ENCODE measurements around the gene BRAF.

BRAF gene

GRCh38 chr7:140866926-140867325 lies 57.8 kb downstream of the BRAF start:
- TF ChIP-seq USF1 (IDR thresholded peaks at IDR 0.05) (no peak), YY1 (IDR thresholded peaks at IDR 0.05; ENCODE audit: low read depth) (no peak), ZBTB7A (IDR thresholded peaks at IDR 0.05; ENCODE audit: low read depth) (no peak), EGR1 (IDR thresholded peaks at IDR 0.05) (no peak), FOXM1 (IDR thresholded peaks at IDR 0.05; ENCODE audit: borderline replicate concordance, low read depth) (no peak), RAD21 (IDR thresholded peaks at IDR 0.05; ENCODE audit: low read depth) (no peak), EP300 (IDR thresholded peaks at IDR 0.05; ENCODE audit: borderline replicate concordance) (no peak), TAF1 (IDR thresholded peaks at IDR 0.05; ENCODE audit: low read depth) (no peak), TCF12 (IDR thresholded peaks at IDR 0.05; ENCODE audit: low read depth) (no peak), TEAD4 (IDR thresholded peaks at IDR 0.05) (no peak), MAX (IDR thresholded peaks at IDR 0.05) (no peak), CREB1 (IDR thresholded peaks at IDR 0.05; ENCODE audit: low read depth) (no peak), NFIC (IDR thresholded peaks at IDR 0.05) (no peak)

- TF ChIP-seq YY1 (IDR thresholded peaks at IDR 0.05; ENCODE audit: low read depth) (no peak), USF1 (IDR thresholded peaks at IDR 0.05) (no peak), EP300 (IDR thresholded peaks at IDR 0.05; ENCODE audit: borderline replicate concordance) (no peak), ZBTB7A (IDR thresholded peaks at IDR 0.05; ENCODE audit: low read depth) (no peak), CEBPB (IDR thresholded peaks at IDR 0.05) (no peak)
Measured at GRCh38 chr7:140864732-140865131, 60.0 kb downstream of the BRAF start.

- TF ChIP-seq CREB1 (IDR thresholded peaks at IDR 0.05; ENCODE audit: low read depth) = no peak
- no peak for TF ChIP-seq USF1 (IDR thresholded peaks at IDR 0.05)
- no peak for TF ChIP-seq FOXM1 (IDR thresholded peaks at IDR 0.05; ENCODE audit: borderline replicate concordance, low read depth)
- TF ChIP-seq EP300 (IDR thresholded peaks at IDR 0.05; ENCODE audit: borderline replicate concordance) = no peak
- no peak for TF ChIP-seq ZBTB7A (IDR thresholded peaks at IDR 0.05; ENCODE audit: low read depth)
- TF ChIP-seq NFIC (IDR thresholded peaks at IDR 0.05) = no peak
- no peak for TF ChIP-seq TAF1 (IDR thresholded peaks at IDR 0.05; ENCODE audit: low read depth)
- TF ChIP-seq RAD21 (IDR thresholded peaks at IDR 0.05; ENCODE audit: low read depth) = no peak
- no peak for TF ChIP-seq REST (IDR thresholded peaks at IDR 0.05; ENCODE audit: low read depth)
- TF ChIP-seq EGR1 (IDR thresholded peaks at IDR 0.05) = no peak
- no peak for TF ChIP-seq TCF12 (IDR thresholded peaks at IDR 0.05; ENCODE audit: low read depth)
- TF ChIP-seq YY1 (IDR thresholded peaks at IDR 0.05; ENCODE audit: low read depth) = no peak
- no peak for TF ChIP-seq TEAD4 (IDR thresholded peaks at IDR 0.05)
- TF ChIP-seq CEBPB (IDR thresholded peaks at IDR 0.05) = no peak
- TF ChIP-seq MAX (IDR thresholded peaks at IDR 0.05) = no peak
Measured at GRCh38 chr7:140863867-140864266, 60.9 kb downstream of the BRAF start.

GRCh38 chr7:140863184-140863583 lies 61.5 kb downstream of the BRAF start:
- TF ChIP-seq YY1 (IDR thresholded peaks at IDR 0.05; ENCODE audit: low read depth) = no peak
- TF ChIP-seq FOXM1 (IDR thresholded peaks at IDR 0.05; ENCODE audit: borderline replicate concordance, low read depth) = no peak
- no peak for TF ChIP-seq USF1 (IDR thresholded peaks at IDR 0.05)
- no peak for TF ChIP-seq EGR1 (IDR thresholded peaks at IDR 0.05)
- TF ChIP-seq REST (IDR thresholded peaks at IDR 0.05; ENCODE audit: low read depth) = no peak
- TF ChIP-seq MAX (IDR thresholded peaks at IDR 0.05) = no peak
- TF ChIP-seq RAD21 (IDR thresholded peaks at IDR 0.05; ENCODE audit: low read depth) = no peak
- TF ChIP-seq CREB1 (IDR thresholded peaks at IDR 0.05; ENCODE audit: low read depth) = no peak
- no peak for TF ChIP-seq TAF1 (IDR thresholded peaks at IDR 0.05; ENCODE audit: low read depth)
- no peak for TF ChIP-seq NFIC (IDR thresholded peaks at IDR 0.05)
- TF ChIP-seq TEAD4 (IDR thresholded peaks at IDR 0.05) = no peak
- no peak for TF ChIP-seq ZBTB7A (IDR thresholded peaks at IDR 0.05; ENCODE audit: low read depth)
- no peak for TF ChIP-seq EP300 (IDR thresholded peaks at IDR 0.05; ENCODE audit: borderline replicate concordance)
- no peak for TF ChIP-seq TCF12 (IDR thresholded peaks at IDR 0.05; ENCODE audit: low read depth)
- TF ChIP-seq CEBPB (IDR thresholded peaks at IDR 0.05) = no peak

- TF ChIP-seq FOXM1 (IDR thresholded peaks at IDR 0.05; ENCODE audit: borderline replicate concordance, low read depth) (no peak), TAF1 (IDR thresholded peaks at IDR 0.05; ENCODE audit: low read depth) (no peak), REST (IDR thresholded peaks at IDR 0.05; ENCODE audit: low read depth) (no peak), NFIC (IDR thresholded peaks at IDR 0.05) (no peak), TEAD4 (IDR thresholded peaks at IDR 0.05) (no peak), MAX (IDR thresholded peaks at IDR 0.05) (no peak), EGR1 (IDR thresholded peaks at IDR 0.05) (no peak), CEBPB (IDR thresholded peaks at IDR 0.05) (no peak), EP300 (IDR thresholded peaks at IDR 0.05; ENCODE audit: borderline replicate concordance) (no peak), CREB1 (IDR thresholded peaks at IDR 0.05; ENCODE audit: low read depth) (no peak), YY1 (IDR thresholded peaks at IDR 0.05; ENCODE audit: low read depth) (no peak), ZBTB7A (IDR thresholded peaks at IDR 0.05; ENCODE audit: low read depth) (no peak), USF1 (IDR thresholded peaks at IDR 0.05) (no peak), TCF12 (IDR thresholded peaks at IDR 0.05; ENCODE audit: low read depth) (no peak)
Measured at GRCh38 chr7:140857048-140857447, 67.7 kb downstream of the BRAF start.

Measured in Ishikawa (cell line).